Tibial nerve (tissue), 4 donors: ENCODE measurements around the gene ADAMTS2. TPM values are rescaled to one million over a fixed set of nuclear protein-coding genes. Genes with fewer than 3 reads are reported as not detected.

Experiments used
- DNase-seq, 2 donors: peaks; one replicate each; pipeline ENCODE4 v3.0.0-alpha.2; 2019; ENCODE audit warnings: low spot score in 2 of 2
- H3K27ac ChIP-seq, 4 donors: fragments of 200-600 bp; sonication (generic) in 3 of 4; one replicate each; pipeline ENCODE4 v1.5.1; 2017 to 2019; ENCODE audit warnings: mild to moderate bottlenecking in 1 of 4
- H3K27me3 ChIP-seq, 2 donors: fragments of 200-600 bp; sonication (generic) in 1 of 2; one replicate each; pipeline versions ENCODE4 v1.5.1 to v1.6.0; 2017 to 2019
- H3K36me3 ChIP-seq, 3 donors: fragments of 200-600 bp; sonication (generic); one replicate each; pipeline ENCODE4 v1.5.1; 2018 to 2019
- H3K4me1 ChIP-seq, 4 donors: fragments of 200-600 bp; sonication (generic) in 3 of 4; one replicate each; pipeline ENCODE4 v1.5.1; 2017 to 2019
- H3K4me3 ChIP-seq, 4 donors: fragments of 200-600 bp; sonication (generic) in 3 of 4; one replicate each; pipeline ENCODE4 v1.5.1; 2017 to 2019; ENCODE audit warnings: mild to moderate bottlenecking in 1 of 4, moderate library complexity in 1 of 4
- H3K9me3 ChIP-seq, 4 donors: fragments of 200-600 bp; sonication (generic) in 3 of 4; one replicate each; pipeline ENCODE4 v1.5.1; 2017 to 2019
- CTCF ChIP-seq, 5 experiments: fragments of 200-600 bp in 3 of 5; fragments of 450-650 bp in 2 of 5; sonication (generic) in 3 of 5; IDR thresholded peaks; one replicate each; pipeline ENCODE4 v1.5.1; 2016 to 2019; ENCODE audit warnings: antibody characterized with exemption in 5 of 5, mild to moderate bottlenecking in 3 of 5, moderate library complexity in 2 of 5
- EP300 ChIP-seq, 2 donors: sonication (generic); formaldehyde crosslinking; IDR thresholded peaks; one replicate each; pipeline ENCODE4 v1.6.1; 2017; ENCODE audit warnings: antibody characterized with exemption in 2 of 2, mild to moderate bottlenecking in 1 of 2
- POLR2A ChIP-seq, 2 donors: fragments of 450-650 bp; IDR thresholded peaks; one replicate each; pipeline ENCODE4 v1.6.1; 2017; ENCODE audit warnings: antibody characterized with exemption in 2 of 2, mild to moderate bottlenecking in 2 of 2, moderate library complexity in 2 of 2
- WGBS, 2 donors: methylation state at CpG; one replicate each; pipeline ENCODE4 v1.1.5; 2018; 5-methylcytosine and 5-hydroxymethylcytosine counted together
- total RNA-seq, 4 donors: library from RNA; depleted of rRNA; stranded (reverse); fragments of >200 nt; gene quantifications; one replicate each; pipeline ENCODE4 v1.1.0, GENCODE V29; 2016

The ADAMTS2 gene
- total RNA-seq, 4 donors from 2014 or later: 23.2 to 58.8 (median 47.2) TPM

DNA sequence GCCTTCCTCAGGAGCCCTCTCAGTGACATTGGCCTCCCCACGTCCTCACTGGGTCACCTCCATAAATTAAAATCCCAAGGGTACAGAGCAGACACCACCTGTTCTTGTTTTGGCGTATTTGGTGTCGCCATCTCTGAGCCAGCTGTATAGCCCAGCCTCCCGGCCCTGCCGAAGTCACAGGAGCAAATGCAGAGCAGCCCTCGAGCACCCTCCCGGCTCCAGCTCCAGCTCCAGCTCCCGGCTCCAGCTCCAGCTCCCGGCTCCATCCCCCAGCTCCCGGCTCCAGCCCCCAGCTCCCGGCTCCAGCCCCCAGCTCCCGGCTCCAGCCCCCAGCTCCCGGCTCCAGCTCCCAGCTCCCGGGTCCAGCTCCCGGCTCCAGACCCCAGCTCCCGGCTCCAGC lies 210.8 kb downstream of the ADAMTS2 start:
- no peak for DNase-seq
- Histone ChIP-seq H3K27me3 (no peaks in the 10 kb centered on the region), H3K4me1 (peaks cover 0 to 15% (median 0%) of the 10 kb centered on the region in 4 donors), H3K36me3 (peaks cover 0 to 40% (median 0%) of the 10 kb centered on the region in 3 donors), H3K4me3 (no peak overlapping the region), H3K9me3 (peaks cover 0 to 4% (median 0%) of the 10 kb centered on the region in 4 donors), H3K27ac (no peak overlapping the region)
- 93 to 94% methylated on average over 11 to 16 of the region's 16 CpGs for WGBS, 2 donors
- no peak for TF ChIP-seq POLR2A (IDR thresholded peaks at IDR 0.05)
- TF ChIP-seq EP300 (IDR thresholded peaks at IDR 0.05): no peak
- TF ChIP-seq CTCF (IDR thresholded peaks at IDR 0.05): no peak

DNA sequence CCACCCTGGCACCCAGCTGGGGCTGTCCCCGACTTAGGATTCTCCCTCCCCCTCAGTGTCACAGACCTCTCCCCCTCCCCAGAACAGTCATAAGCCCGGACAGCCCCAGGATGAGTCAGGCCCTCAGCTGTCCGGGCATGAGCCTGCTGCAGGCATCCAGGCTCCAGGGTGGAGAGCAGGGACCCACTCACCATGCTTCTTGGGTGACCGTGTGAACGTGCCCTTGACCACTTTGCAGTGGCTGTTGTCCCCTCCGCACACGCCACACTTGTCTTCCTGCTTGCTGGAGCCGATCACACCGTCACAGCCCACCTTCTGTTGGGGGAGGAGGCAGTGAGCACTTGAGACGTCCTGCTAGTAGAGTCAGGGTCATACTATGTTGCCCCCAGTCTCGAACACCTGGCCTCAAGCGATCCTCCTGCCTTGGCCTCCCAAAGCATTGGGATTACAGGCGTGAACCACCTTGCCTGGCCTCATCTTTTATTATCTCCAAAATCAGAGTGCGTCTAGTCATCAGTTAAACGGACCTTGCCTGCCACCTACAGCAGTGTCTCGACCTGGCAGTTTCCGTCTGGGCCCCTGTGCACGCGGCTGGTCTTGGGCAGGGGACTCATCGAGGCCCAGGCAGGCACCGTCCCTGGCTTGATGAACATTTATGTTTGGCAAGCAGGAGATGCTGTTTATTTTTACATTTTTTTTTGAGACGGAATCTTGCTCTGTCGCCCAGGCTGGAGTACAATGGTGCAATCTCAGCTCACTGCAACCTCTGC lies 212.5 kb downstream of the ADAMTS2 start:
- DNase-seq: no peak
- TF ChIP-seq POLR2A (IDR thresholded peaks at IDR 0.05) (no peak), CTCF (IDR thresholded peaks at IDR 0.05) (no peak), EP300 (IDR thresholded peaks at IDR 0.05) (no peak)
- no peak overlapping the region for H3K27ac ChIP-seq
- H3K9me3 ChIP-seq: peaks cover 0 to 4% (median 0%) of the 10 kb centered on the region in 4 donors
- WGBS, 2 donors: 86 to 88% methylated on average over 22 to 23 of the region's 23 CpGs
- H3K36me3 ChIP-seq: peaks cover 0 to 56% (median 0%) of the 10 kb centered on the region in 3 donors
- no peak overlapping the region for H3K4me3 ChIP-seq
- H3K27me3 ChIP-seq: no peaks in the 10 kb centered on the region
- H3K4me1 ChIP-seq: no peaks in the 10 kb centered on the region

DNA sequence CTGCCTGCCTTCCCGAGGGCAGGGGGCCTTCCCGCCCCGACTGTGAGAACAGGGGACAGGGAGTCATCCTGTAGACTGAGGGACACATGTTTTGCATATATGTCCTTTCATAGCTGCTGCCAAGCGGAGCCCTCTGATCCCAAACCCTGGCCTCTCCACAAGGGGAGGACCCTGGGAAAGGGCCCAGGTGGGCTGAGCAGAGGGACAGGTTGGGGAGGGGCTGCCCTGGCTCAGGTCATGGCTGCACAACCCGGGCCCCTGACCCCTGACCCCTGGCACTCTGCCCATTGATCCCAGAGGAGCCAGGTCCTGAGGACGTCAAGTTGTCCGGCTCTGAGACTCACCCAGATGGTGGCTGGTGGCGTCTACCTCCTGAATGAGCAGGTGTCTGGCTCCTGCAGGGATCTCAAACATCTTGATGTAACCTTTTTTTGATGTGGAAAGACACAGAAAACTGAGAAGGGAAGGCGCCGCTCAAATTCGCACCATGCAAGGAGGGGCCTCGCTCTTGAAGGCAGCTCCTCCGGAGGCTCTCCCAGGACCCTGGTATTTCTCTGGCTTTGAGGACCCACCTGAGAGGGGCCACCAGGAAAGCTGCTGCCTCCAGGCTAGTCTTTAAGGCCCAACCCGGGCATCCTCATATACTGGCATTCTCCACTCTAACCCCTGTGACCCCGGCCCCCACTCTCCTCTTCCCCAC lies 213.2 kb downstream of the ADAMTS2 start:
- 72 to 77% methylated on average over 13 to 14 of the region's 15 CpGs for WGBS, 2 donors
- Histone ChIP-seq H3K4me1 (no peaks in the 10 kb centered on the region), H3K36me3 (peaks cover 0 to 63% (median 0%) of the 10 kb centered on the region in 3 donors), H3K4me3 (no peak overlapping the region), H3K9me3 (peaks cover 0 to 7% (median 0%) of the 10 kb centered on the region in 4 donors), H3K27me3 (no peaks in the 10 kb centered on the region), H3K27ac (no peak overlapping the region)
- TF ChIP-seq EP300 (IDR thresholded peaks at IDR 0.05): no peak
- TF ChIP-seq POLR2A (IDR thresholded peaks at IDR 0.05): no peak
- no peak for TF ChIP-seq CTCF (IDR thresholded peaks at IDR 0.05)
- DNase-seq: no peak

GRCh38 chr5:179131321-179131835 lies 213.9 kb downstream of the ADAMTS2 start:
- Histone ChIP-seq H3K4me1 (no peaks in the 10 kb centered on the region), H3K9me3 (peaks cover 0 to 7% (median 0%) of the 10 kb centered on the region in 4 donors), H3K27ac (no peak overlapping the region), H3K27me3 (no peaks in the 10 kb centered on the region), H3K4me3 (no peak overlapping the region), H3K36me3 (peaks cover 0 to 70% (median 0%) of the 10 kb centered on the region in 3 donors)
- 78 to 88% methylated on average over 10 of the region's 10 CpGs for WGBS, 2 donors
- TF ChIP-seq CTCF (IDR thresholded peaks at IDR 0.05): no peak
- no peak for TF ChIP-seq EP300 (IDR thresholded peaks at IDR 0.05)
- TF ChIP-seq POLR2A (IDR thresholded peaks at IDR 0.05): no peak
- no peak for DNase-seq
